ENCODE measurements around the gene GATA2.

The GATA2 gene

GRCh38 chr3:128434524-128434923, 58.5 kb downstream of the GATA2 start:
- no peak for DNase-seq (ENCODE audit: low read depth in 1 of 2, low spot score in 1 of 2)

- no peak for DNase-seq (ENCODE audit: low read depth in 1 of 2, low spot score in 1 of 2)
Observed at GRCh38 chr3:128433837-128434165, 59.2 kb downstream of the GATA2 start.

- DNase-seq (ENCODE audit: low read depth in 1 of 2, low spot score in 1 of 2) = no peak
Observed at GRCh38 chr3:128432971-128433836, 59.8 kb downstream of the GATA2 start.

GRCh38 chr3:128432301-128432970, 60.6 kb downstream of the GATA2 start:
- no peak for DNase-seq (ENCODE audit: low read depth in 1 of 2, low spot score in 1 of 2)

GRCh38 chr3:128431803-128432300, 61.1 kb downstream of the GATA2 start:
- no peak for DNase-seq (ENCODE audit: low read depth in 1 of 2, low spot score in 1 of 2)

- no peak for DNase-seq (ENCODE audit: low read depth in 1 of 2, low spot score in 1 of 2)
Observed at GRCh38 chr3:128430731-128431130, 62.3 kb downstream of the GATA2 start.

- DNase-seq (ENCODE audit: low read depth in 1 of 2, low spot score in 1 of 2) = no peak
Observed at GRCh38 chr3:128430301-128430700, 62.7 kb downstream of the GATA2 start.

- DNase-seq (ENCODE audit: low read depth in 1 of 2, low spot score in 1 of 2) = no peak
Observed at GRCh38 chr3:128429751-128430150, 63.2 kb downstream of the GATA2 start.

Measured in stimulated activated CD4-positive, alpha-beta T cell treated with anti-CD3 and anti-CD28 coated beads, Interleukin-15, amount 100 ng/mL, for 1 hour (primary cell).